Upper lobe of right lung (tissue), 1 donor: ENCODE measurements around the gene EIF5AL1. TPM values are rescaled to one million over a fixed set of nuclear protein-coding genes. Genes with fewer than 3 reads are reported as not detected.
A peak's percentile ranks its signal among the peaks of the same experiment; 100 is the strongest.

Experiments
- ATAC-seq: fragments of 200-7000 bp; cut with Tn5 transposase; one replicate; pipeline ENCODE4 v1.9.1; 2020; ENCODE audit warnings: mild to moderate bottlenecking, moderate library complexity
- DNase-seq: peaks from one replicate; pipeline ENCODE4 v3.0.0-alpha.2; 2020
- H3K27ac ChIP-seq: fragments of 200-600 bp; one replicate; pipeline ENCODE4 v1.8.0; 2022
- H3K27me3 ChIP-seq: fragments of 200-600 bp; one replicate; pipeline ENCODE4 v1.8.0; 2022; ENCODE audit warnings: mild to moderate bottlenecking
- H3K36me3 ChIP-seq: fragments of 200-600 bp; one replicate; pipeline ENCODE4 v1.8.0; 2022
- H3K4me1 ChIP-seq: fragments of 200-600 bp; one replicate; pipeline ENCODE4 v1.8.0; 2022
- H3K4me3 ChIP-seq: fragments of 200-600 bp; one replicate; pipeline ENCODE4 v1.8.0; 2022; ENCODE audit warnings: mild to moderate bottlenecking
- H3K9me3 ChIP-seq: fragments of 200-600 bp; one replicate; pipeline ENCODE4 v1.8.0; 2022
- intact Hi-C: fragments of 100-400 bp; cut with DNase I; formaldehyde crosslinking; loops from one replicate; pipeline ENCODE4 v1.11.0; 2022
- total RNA-seq: library from RNA; stranded (reverse); fragmentation: NEBNext Ultra II Directional; extraction: Animal tissue kit (Norgen Biotek cat#: 25700); gene quantifications from one replicate; pipeline ENCODE4 v1.2.1, GENCODE V29; 2021
- TF ChIP-seq, protein P1 (sequence below): fragments of 200-600 bp; IDR thresholded peaks from one replicate; pipeline ENCODE4 v1.8.0; 2022; ENCODE audit warnings: antibody characterized with exemption
- donor health status: DM: no; HTN: yes; CAD: no; lungs with severe emphysema.

EIF5AL1 gene
- total RNA-seq, 1 donor from 2014 or later: 0.14 TPM

DNA sequence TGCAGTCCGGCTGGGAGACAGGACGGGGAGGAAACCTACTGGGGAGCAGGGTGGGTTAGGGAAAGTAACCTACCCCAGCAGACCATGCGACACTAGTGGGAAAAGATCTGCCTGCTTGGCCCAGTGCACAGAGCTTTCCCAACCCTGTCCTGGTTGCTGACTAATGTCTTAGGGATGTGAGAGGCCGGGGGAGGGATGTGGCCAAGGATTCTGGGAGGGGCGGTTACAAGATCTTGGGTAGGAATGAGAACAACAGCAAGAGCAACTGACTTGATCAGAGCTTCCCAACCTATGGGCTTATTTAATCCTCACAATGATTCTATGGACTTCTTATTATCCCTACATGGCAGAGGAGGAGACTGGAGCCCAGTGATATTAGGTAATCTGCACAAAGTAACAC lies 24.0 kb upstream of the EIF5AL1 start:
- H3K4me1 ChIP-seq: peaks cover 16% of the 10 kb centered on the region
- ATAC-seq (peak; percentile 79), DNase-seq (no peak)
- TF ChIP-seq, protein P1, sequence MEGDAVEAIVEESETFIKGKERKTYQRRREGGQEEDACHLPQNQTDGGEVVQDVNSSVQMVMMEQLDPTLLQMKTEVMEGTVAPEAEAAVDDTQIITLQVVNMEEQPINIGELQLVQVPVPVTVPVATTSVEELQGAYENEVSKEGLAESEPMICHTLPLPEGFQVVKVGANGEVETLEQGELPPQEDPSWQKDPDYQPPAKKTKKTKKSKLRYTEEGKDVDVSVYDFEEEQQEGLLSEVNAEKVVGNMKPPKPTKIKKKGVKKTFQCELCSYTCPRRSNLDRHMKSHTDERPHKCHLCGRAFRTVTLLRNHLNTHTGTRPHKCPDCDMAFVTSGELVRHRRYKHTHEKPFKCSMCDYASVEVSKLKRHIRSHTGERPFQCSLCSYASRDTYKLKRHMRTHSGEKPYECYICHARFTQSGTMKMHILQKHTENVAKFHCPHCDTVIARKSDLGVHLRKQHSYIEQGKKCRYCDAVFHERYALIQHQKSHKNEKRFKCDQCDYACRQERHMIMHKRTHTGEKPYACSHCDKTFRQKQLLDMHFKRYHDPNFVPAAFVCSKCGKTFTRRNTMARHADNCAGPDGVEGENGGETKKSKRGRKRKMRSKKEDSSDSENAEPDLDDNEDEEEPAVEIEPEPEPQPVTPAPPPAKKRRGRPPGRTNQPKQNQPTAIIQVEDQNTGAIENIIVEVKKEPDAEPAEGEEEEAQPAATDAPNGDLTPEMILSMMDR: no peak
- H3K27ac ChIP-seq: peak overlapping the region; percentile 66
- H3K27me3 ChIP-seq: no peaks in the 10 kb centered on the region
- H3K9me3 ChIP-seq: no peaks in the 10 kb centered on the region
- H3K36me3 ChIP-seq: no peaks in the 10 kb centered on the region
- intact Hi-C loops: no loop called here
- H3K4me3 ChIP-seq: no peak overlapping the region

DNA sequence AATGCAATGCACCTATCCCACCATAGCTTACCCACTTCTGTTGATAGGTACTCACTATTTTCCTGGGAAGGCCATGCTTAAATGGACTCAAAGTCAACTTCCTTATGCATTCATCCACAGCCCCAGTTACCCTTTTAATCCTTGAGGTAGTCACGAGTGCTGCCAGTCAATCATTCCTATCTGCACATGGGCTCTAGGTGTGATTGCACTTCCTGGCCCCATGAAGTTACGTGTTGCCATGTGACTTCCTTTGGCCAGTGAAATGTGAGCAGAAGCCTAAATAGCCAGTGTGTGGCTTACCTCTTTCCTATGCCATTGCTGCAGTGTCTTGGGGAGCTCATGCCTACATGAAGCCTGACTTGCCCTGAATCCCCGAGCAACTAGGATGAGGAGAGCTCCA lies 23.5 kb upstream of the EIF5AL1 start:
- H3K4me3 ChIP-seq: no peak overlapping the region
- no peaks in the 10 kb centered on the region for H3K36me3 ChIP-seq
- ATAC-seq: no peak
- DNase-seq: no peak
- intact Hi-C loops: no loop called here
- H3K27ac ChIP-seq: peak overlapping the region; percentile 66
- TF ChIP-seq, protein P1: no peak
- peaks cover 16% of the 10 kb centered on the region for H3K4me1 ChIP-seq
- H3K27me3 ChIP-seq: no peaks in the 10 kb centered on the region
- H3K9me3 ChIP-seq: no peaks in the 10 kb centered on the region

DNA sequence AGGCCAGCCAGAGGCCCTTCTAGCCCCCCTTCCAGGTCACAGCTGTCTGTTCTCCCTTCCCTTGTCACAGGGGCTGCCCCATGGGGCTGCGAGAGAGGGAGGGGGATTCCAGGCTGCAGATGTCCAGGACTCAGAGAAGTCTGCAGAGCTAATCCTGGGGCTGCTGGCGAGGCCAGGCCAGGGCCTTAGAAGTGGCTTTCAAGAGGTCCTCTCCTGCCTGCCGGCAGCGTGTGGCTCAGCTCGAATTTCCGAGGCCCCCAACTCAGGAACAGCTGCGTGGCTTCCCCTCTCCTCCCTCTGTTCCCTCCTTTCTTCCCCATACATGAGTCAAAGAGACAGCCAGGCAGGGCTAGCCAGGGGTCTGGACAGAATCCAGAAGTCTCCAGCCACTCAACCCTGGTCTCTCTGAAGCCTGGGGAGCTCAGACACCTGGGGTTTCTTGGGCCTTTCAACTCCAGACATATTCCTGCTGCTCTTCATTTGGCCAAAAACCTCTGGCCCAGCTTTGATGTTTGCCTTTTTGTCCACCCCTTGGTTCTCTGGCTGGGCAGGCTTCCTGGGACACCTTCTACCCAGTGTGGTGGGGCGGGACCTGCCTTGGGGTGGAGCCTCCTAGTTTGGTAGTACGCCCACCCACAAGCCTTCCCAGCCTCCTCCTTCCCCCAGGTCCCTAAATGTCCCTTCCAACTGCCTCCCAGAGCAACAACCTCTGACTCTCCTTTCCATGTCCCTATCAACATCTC lies 21.8 kb upstream of the EIF5AL1 start:
- intact Hi-C loops: no loop called here
- H3K4me3 ChIP-seq: no peak overlapping the region
- ATAC-seq: peak; percentile 8
- TF ChIP-seq, protein P1: no peak
- H3K36me3 ChIP-seq: no peaks in the 10 kb centered on the region
- H3K9me3 ChIP-seq: no peaks in the 10 kb centered on the region
- peaks cover 16% of the 10 kb centered on the region for H3K4me1 ChIP-seq
- H3K27me3 ChIP-seq: no peaks in the 10 kb centered on the region
- peak overlapping the region; percentile 24 for H3K27ac ChIP-seq
- DNase-seq: no peak

DNA sequence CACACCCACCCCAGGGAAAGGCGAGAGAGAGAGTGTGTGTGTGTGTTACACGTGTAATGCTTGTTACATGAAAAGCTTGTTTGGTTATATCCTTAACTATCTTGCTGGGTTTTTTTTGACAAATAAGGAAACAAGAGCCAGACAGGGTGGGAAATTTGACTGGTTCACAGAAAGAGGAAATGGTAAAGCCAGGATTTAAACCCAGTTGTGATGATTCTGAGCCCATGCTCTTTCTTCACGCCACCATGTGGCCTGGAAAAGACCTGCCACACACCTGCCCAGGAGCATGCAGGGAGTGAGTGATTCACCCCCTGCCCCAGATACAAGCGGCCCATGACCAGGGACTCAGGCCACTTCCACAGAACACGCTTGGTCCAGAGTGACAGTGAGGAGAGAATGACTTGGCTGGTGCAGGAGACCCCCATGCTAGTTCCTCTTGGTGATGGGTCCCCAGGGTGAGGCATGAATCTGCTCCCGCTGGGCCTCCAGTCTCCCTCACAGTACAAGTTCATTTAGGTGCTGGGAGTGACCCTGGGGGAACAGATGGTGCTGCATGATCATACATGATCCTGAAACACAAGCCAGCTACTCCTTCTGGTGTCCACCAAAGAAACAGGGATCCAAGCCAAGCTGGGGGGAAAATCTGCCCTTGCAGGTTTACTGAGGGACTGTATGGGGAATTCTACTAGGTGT lies 21.0 kb upstream of the EIF5AL1 start:
- no peaks in the 10 kb centered on the region for H3K36me3 ChIP-seq
- H3K9me3 ChIP-seq: no peaks in the 10 kb centered on the region
- no peak for DNase-seq
- peaks cover 16% of the 10 kb centered on the region for H3K4me1 ChIP-seq
- no peak overlapping the region for H3K4me3 ChIP-seq
- TF ChIP-seq, protein P1: no peak
- ATAC-seq: no peak
- no peaks in the 10 kb centered on the region for H3K27me3 ChIP-seq
- intact Hi-C loops: no loop called here
- H3K27ac ChIP-seq: peak overlapping the region; percentile 24

DNA sequence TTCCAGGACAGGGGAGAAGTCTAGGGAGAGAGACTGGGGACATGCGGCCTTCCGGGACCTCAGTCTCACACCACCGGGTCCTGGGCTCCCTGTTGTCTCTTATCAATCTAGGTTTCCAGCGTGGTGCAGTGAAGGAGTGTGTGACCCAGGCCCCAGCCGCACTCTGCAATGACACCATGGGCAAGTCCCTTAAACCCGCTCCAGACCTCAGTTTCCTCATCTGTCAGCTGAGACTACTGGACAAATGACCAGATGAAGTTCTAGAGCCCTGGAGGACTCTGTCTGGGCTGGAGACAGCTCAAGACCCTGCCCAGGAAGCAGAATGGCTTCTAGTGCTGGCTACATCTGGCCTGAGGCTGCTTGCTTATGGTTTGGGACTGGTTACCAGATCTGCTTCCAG lies 20.1 kb upstream of the EIF5AL1 start:
- Histone ChIP-seq H3K9me3 (no peaks in the 10 kb centered on the region), H3K4me3 (no peak overlapping the region), H3K4me1 (peaks cover 16% of the 10 kb centered on the region), H3K27ac (no peak overlapping the region), H3K36me3 (no peaks in the 10 kb centered on the region), H3K27me3 (no peaks in the 10 kb centered on the region)
- no peak for ATAC-seq
- DNase-seq: no peak
- intact Hi-C loops: no loop called here
- TF ChIP-seq, protein P1: no peak
